Thyroid gland (tissue), 4 donors: ENCODE data around the gene FOXE3. TPM values are rescaled to one million over a fixed set of nuclear protein-coding genes. Genes with fewer than 3 reads are reported as not detected.

Experiments used
- DNase-seq, 2 donors: peaks; one replicate each; pipeline ENCODE4 v3.0.0-alpha.2; 2019
- H3K27ac ChIP-seq, 3 donors: fragments of 200-600 bp; sonication (generic); 1 replicate in 2 of 3; 2 replicates in 1 of 3; pipeline ENCODE4 v1.5.1; 2016 to 2019; ENCODE audit warnings: mild to moderate bottlenecking in 1 of 3, moderate library complexity in 1 of 3
- H3K27me3 ChIP-seq: fragments of 200-600 bp; sonication (generic); one replicate; pipeline ENCODE4 v1.5.1; 2019
- H3K36me3 ChIP-seq, 2 donors: fragments of 200-600 bp; sonication (generic); one replicate each; pipeline ENCODE4 v1.5.1; 2016 to 2019
- H3K4me1 ChIP-seq, 2 donors: fragments of 200-600 bp; sonication (generic); one replicate each; pipeline ENCODE4 v1.5.1; 2017 to 2019
- H3K4me3 ChIP-seq, 3 donors: fragments of 200-600 bp; sonication (generic); replicated peaks in 1 of 3; 1 replicate in 2 of 3; 2 replicates in 1 of 3; pipeline ENCODE4 v1.5.1; 2016; ENCODE audit warnings: mild to moderate bottlenecking in 1 of 3
- H3K9me3 ChIP-seq: fragments of 200-600 bp; sonication (generic); one replicate; pipeline ENCODE4 v1.5.1; 2017
- CTCF ChIP-seq, 6 experiments: fragments of 200-600 bp in 3 of 6; fragments of 450-650 bp in 3 of 6; sonication (generic) in 3 of 6; IDR thresholded peaks; one replicate each; pipeline ENCODE4 v1.5.1; 2016 to 2019; ENCODE audit warnings: antibody characterized with exemption in 6 of 6, mild to moderate bottlenecking in 2 of 6, inconsistent platforms in 1 of 6, moderate library complexity in 1 of 6
- POLR2A ChIP-seq, 2 donors: fragments of 450-650 bp; IDR thresholded peaks; one replicate each; pipeline ENCODE4 v1.6.1; 2017; ENCODE audit warnings: antibody characterized with exemption in 2 of 2, mild to moderate bottlenecking in 2 of 2, moderate library complexity in 1 of 2
- WGBS, 2 donors: methylation state at CpG; one replicate each; pipeline ENCODE4 v1.1.5; 2017; 5-methylcytosine and 5-hydroxymethylcytosine counted together
- intact Hi-C: fragments of 100-400 bp; cut with DNase I; formaldehyde crosslinking; loops from one replicate; pipeline ENCODE4 v1.15.1; 2023
- total RNA-seq, 4 donors: library from RNA; depleted of rRNA; stranded (reverse); fragments of >200 nt; gene quantifications; one replicate each; pipeline ENCODE4 v1.2.3, GENCODE V29; 2016

The FOXE3 gene
- total RNA-seq, 4 donors from 2014 or later, result not detected

GRCh38 chr1:47380699-47381098 lies 35.4 kb upstream of the FOXE3 start:
- Histone ChIP-seq H3K27me3 (no peaks in the 10 kb centered on the region), H3K4me1 (no peaks in the 10 kb centered on the region), H3K27ac (no peak overlapping the region), H3K4me3 (no peak overlapping the region), H3K9me3 (no peaks in the 10 kb centered on the region), H3K36me3 (peaks cover under 1 to 3% of the 10 kb centered on the region in 2 donors)
- intact Hi-C loops, result no loop called here
- no peak for DNase-seq
- 98 to 99% methylated on average over 5 of the region's 5 CpGs for WGBS, 2 donors
- TF ChIP-seq POLR2A (IDR thresholded peaks at IDR 0.05) (no peak), CTCF (IDR thresholded peaks at IDR 0.05) (no peak)

DNA sequence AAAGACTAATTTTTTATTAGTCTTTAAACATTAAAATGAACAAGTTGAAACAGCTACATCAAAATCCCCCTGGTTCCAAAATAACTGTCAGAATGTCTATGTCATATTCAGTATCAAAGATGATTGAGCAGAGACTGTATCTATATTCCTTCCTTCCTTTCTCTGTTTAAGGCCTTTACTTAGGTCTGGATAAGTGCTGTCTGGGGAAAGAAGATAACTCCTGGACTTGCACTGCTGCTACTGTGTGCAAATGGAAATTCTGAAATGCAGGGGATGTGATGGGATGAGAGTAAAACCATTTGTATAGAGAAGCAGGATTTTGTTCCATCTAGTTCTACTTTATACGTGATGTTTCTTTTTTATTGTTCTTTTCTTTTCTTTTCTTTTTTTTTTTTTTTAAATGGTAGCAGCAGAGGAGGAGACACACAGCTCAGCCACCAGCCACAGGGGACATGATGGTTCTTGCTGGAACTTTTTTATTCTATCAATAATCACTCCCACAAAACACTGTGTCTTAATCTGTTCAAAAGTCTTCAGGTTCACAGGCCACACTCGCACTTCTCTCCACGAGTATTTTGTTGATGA lies 33.6 kb upstream of the FOXE3 start:
- intact Hi-C loops, result no loop called here
- no peaks in the 10 kb centered on the region for H3K36me3 ChIP-seq
- no peak overlapping the region for H3K27ac ChIP-seq
- TF ChIP-seq POLR2A (IDR thresholded peaks at IDR 0.05), result no peak
- H3K4me1 ChIP-seq, result no peaks in the 10 kb centered on the region
- H3K4me3 ChIP-seq, result no peak overlapping the region
- no peaks in the 10 kb centered on the region for H3K27me3 ChIP-seq
- DNase-seq, result no peak
- 94 to 99% methylated on average over 3 of the region's 3 CpGs for WGBS, 2 donors
- no peaks in the 10 kb centered on the region for H3K9me3 ChIP-seq

- DNase-seq, result no peak
- Histone ChIP-seq H3K27me3 (no peaks in the 10 kb centered on the region), H3K36me3 (no peaks in the 10 kb centered on the region), H3K4me1 (no peaks in the 10 kb centered on the region), H3K9me3 (no peaks in the 10 kb centered on the region), H3K27ac (no peak overlapping the region), H3K4me3 (no peak overlapping the region)
- WGBS, 2 donors, result 95 to 97% methylated on average over 3 of the region's 3 CpGs
- intact Hi-C loops, result no loop called here
- TF ChIP-seq POLR2A (IDR thresholded peaks at IDR 0.05) (no peak), CTCF (IDR thresholded peaks at IDR 0.05) (no peak)
These were observed 32.0 kb upstream of the FOXE3 start for GRCh38 chr1:47384083-47384482.

DNA sequence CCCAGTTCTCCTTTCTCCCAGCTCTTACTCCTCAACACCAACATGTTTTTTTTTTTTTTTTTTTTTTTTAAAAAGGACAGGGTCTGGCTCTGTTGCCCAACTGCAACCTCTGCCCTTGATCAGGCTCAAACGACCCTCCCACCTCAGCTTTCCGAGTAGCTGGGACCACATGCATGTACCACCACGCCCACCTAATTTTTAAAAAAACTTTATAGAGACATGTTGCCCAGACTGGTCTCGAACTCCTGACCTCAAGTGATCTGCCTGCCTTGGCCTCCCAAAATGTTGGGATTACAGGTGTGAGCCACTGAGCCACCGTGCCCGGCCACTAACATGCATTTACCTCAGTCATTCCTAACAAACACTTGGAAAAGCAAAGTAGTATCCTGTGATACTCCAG lies 31.1 kb upstream of the FOXE3 start:
- Histone ChIP-seq H3K9me3 (no peaks in the 10 kb centered on the region), H3K27me3 (no peaks in the 10 kb centered on the region), H3K4me1 (no peaks in the 10 kb centered on the region), H3K4me3 (no peak overlapping the region), H3K27ac (no peak overlapping the region), H3K36me3 (no peaks in the 10 kb centered on the region)
- WGBS, 2 donors, result 91 to 94% methylated on average over 6 of the region's 6 CpGs
- TF ChIP-seq POLR2A (IDR thresholded peaks at IDR 0.05) (no peak), CTCF (IDR thresholded peaks at IDR 0.05) (no peak)
- intact Hi-C loops, result loop anchor here (5.0 kb wide), 1 partner anchor 52 kb away; the partner anchor contains the start of gene FOXD2
- DNase-seq, result no peak

GRCh38 chr1:47386268-47386667 lies 29.8 kb upstream of the FOXE3 start:
- no peaks in the 10 kb centered on the region for H3K36me3 ChIP-seq
- intact Hi-C loops, result loop anchor here (5.0 kb wide), 1 partner anchor 51 kb away; the partner anchor contains the start of gene FOXD2
- no peaks in the 10 kb centered on the region for H3K9me3 ChIP-seq
- H3K4me3 ChIP-seq, result no peak overlapping the region
- 95 to 99% methylated on average over 5 of the region's 5 CpGs for WGBS, 2 donors
- no peak overlapping the region for H3K27ac ChIP-seq
- no peaks in the 10 kb centered on the region for H3K4me1 ChIP-seq
- no peaks in the 10 kb centered on the region for H3K27me3 ChIP-seq
- no peak for DNase-seq
- TF ChIP-seq POLR2A (IDR thresholded peaks at IDR 0.05) (no peak), CTCF (IDR thresholded peaks at IDR 0.05) (no peak)
